Immature natural killer cell (primary cell): ENCODE data around the gene SPECC1L. TPM values are rescaled to one million over a fixed set of nuclear protein-coding genes. Genes with fewer than 3 reads are reported as not detected.
"Not testable (repeated sequence)": the region's sequence is repeated elsewhere in the genome, so short reads cannot be mapped to it uniquely, and the experiment has no call there.

Experiments used
- DNase-seq, 3 donors: peaks; one replicate each; pipeline ENCODE4 v3.0.0; 2022; ENCODE audit warnings: mixed read lengths in 1 of 3
- H3K27ac Mint-ChIP-seq, 6 donors: one replicate each; pipeline ENCODE4 v1.8.0; 2020; ENCODE audit warnings: mixed read lengths in 6 of 6, mild to moderate bottlenecking in 5 of 6, inconsistent platforms in 4 of 6, moderate library complexity in 3 of 6
- H3K27me3 Mint-ChIP-seq, 3 donors: one replicate each; pipeline ENCODE4 v1.8.0; 2020 to 2021; ENCODE audit warnings: low read depth in 3 of 3, mild to moderate bottlenecking in 3 of 3, mixed read lengths in 3 of 3, moderate library complexity in 3 of 3, inconsistent platforms in 1 of 3
- H3K36me3 Mint-ChIP-seq, 3 donors: one replicate each; pipeline ENCODE4 v1.8.0; 2020; ENCODE audit warnings: mixed read lengths in 3 of 3, inconsistent platforms in 2 of 3, mild to moderate bottlenecking in 2 of 3
- H3K4me1 Mint-ChIP-seq, 2 donors: one replicate each; pipeline ENCODE4 v1.8.0; 2020; ENCODE audit warnings: inconsistent platforms in 2 of 2, mild to moderate bottlenecking in 2 of 2, mixed read lengths in 2 of 2, moderate library complexity in 1 of 2
- H3K4me3 Mint-ChIP-seq, 5 donors: one replicate each; pipeline ENCODE4 v1.8.0; 2020; ENCODE audit warnings: mild to moderate bottlenecking in 5 of 5, mixed read lengths in 5 of 5, inconsistent platforms in 3 of 5, moderate library complexity in 3 of 5
- H3K9me3 Mint-ChIP-seq, 6 donors: one replicate each; pipeline ENCODE4 v1.8.0; 2020; ENCODE audit warnings: mild to moderate bottlenecking in 6 of 6, mixed read lengths in 6 of 6, inconsistent platforms in 4 of 6, moderate library complexity in 3 of 6
- polyA plus RNA-seq, 3 donors: library from polyadenylated mRNA; unstranded; fragments of 300-500 nt; fragmentation: Illumina TruSeq; gene quantifications; one replicate each; pipeline ENCODE4 v1.2.3, GENCODE V29; 2021

The SPECC1L gene
- polyA plus RNA-seq, 3 donors from 2014 or later, result 3.0 to 17.6 (median 5.3) TPM

DNA sequence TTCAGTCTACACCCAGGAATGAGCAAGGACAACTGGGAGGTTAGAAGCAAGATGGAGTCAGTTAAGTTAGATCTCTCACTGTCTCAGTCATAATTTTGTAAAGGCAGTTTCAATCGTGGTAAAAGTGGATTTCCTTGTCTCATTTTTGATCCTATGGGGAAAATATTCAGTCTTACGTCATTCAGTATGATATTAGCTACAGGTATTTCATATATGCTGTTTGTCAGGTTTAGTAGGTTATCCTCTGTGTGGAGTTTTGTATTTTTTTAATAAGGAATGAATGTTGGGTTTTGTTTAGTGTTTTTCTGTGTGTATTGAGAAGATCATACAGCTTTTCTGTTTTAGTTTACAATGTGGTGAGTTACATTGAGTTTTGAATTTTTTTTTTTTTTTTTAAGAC, 11.8 kb downstream of the SPECC1L start:
- DNase-seq, result no peak
- Mint-ChIP-seq H3K9me3 (no peaks in the 10 kb centered on the region), H3K36me3 (no peaks in the 10 kb centered on the region), H3K4me3 (no peak overlapping the region), H3K27ac (peak overlapping the region in 1 of 6 donors; percentile 30), H3K27me3 (peaks cover 0 to 2% (median 0%) of the 10 kb centered on the region in 3 donors), H3K4me1 (peaks cover 48 to 77% of the 10 kb centered on the region in 2 donors)

GRCh38 chr22:24284747-24285203, 14.1 kb downstream of the SPECC1L start:
- H3K36me3 Mint-ChIP-seq, result no peaks in the 10 kb centered on the region
- peaks cover 46 to 82% of the 10 kb centered on the region in 2 donors for H3K4me1 Mint-ChIP-seq
- H3K9me3 Mint-ChIP-seq, result no peaks in the 10 kb centered on the region
- H3K27me3 Mint-ChIP-seq, result peaks cover 0 to 2% (median 0%) of the 10 kb centered on the region in 3 donors
- no peak for DNase-seq
- H3K27ac Mint-ChIP-seq, result peak overlapping the region in 4 of 6 donors; percentile 2 to 31 (median 12)
- H3K4me3 Mint-ChIP-seq, result peak overlapping the region in 1 of 5 donors; percentile 30

DNA sequence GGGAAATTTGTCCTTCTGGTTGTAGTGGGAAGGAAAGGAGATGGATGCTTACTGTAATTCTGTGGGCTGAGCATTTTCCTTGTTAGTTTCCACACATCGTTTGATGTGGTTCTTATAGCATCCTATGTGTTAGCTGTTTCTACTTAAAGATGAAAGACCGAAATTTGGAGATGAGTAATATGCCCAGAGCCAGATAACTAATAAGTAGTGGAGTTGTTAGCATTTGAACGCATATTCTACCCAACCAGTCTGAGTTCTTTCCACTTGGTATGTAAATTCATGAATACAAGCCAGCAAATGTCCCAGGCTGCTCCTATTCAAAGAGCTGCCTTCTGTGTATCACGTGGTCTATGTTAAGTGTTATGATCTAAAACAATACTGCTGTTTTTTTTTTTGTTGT, 14.6 kb downstream of the SPECC1L start:
- Mint-ChIP-seq H3K27me3 (peaks cover 0 to 2% (median 0%) of the 10 kb centered on the region in 3 donors), H3K27ac (peak overlapping the region in 2 of 6 donors; percentile 15 to 19), H3K9me3 (no peaks in the 10 kb centered on the region), H3K4me3 (peak overlapping the region in 1 of 5 donors; percentile 5), H3K36me3 (no peaks in the 10 kb centered on the region), H3K4me1 (peaks cover 49 to 83% of the 10 kb centered on the region in 2 donors)
- DNase-seq, result no peak

- not testable (repeated sequence) for DNase-seq, H3K27ac Mint-ChIP-seq, H3K9me3 Mint-ChIP-seq, H3K4me3 Mint-ChIP-seq, H3K36me3 Mint-ChIP-seq, H3K27me3 Mint-ChIP-seq
- peaks cover 41 to 85% of the 10 kb centered on the region in 2 donors for H3K4me1 Mint-ChIP-seq
These were observed 16.6 kb downstream of the SPECC1L start for GRCh38 chr22:24287212-24287611.

GRCh38 chr22:24287801-24288200, 17.2 kb downstream of the SPECC1L start:
- not testable (repeated sequence) for H3K9me3 Mint-ChIP-seq, H3K27me3 Mint-ChIP-seq, H3K4me3 Mint-ChIP-seq, DNase-seq, H3K27ac Mint-ChIP-seq, H3K36me3 Mint-ChIP-seq
- H3K4me1 Mint-ChIP-seq, result peaks cover 38 to 82% of the 10 kb centered on the region in 2 donors

GRCh38 chr22:24289114-24289513, 18.5 kb downstream of the SPECC1L start:
- Mint-ChIP-seq H3K27ac (no peak overlapping the region), H3K4me1 (peaks cover 33 to 72% of the 10 kb centered on the region in 2 donors), H3K27me3 (peaks cover 0 to 2% (median 0%) of the 10 kb centered on the region in 3 donors), H3K4me3 (no peak overlapping the region), H3K36me3 (no peaks in the 10 kb centered on the region), H3K9me3 (no peaks in the 10 kb centered on the region)
- no peak for DNase-seq

DNA sequence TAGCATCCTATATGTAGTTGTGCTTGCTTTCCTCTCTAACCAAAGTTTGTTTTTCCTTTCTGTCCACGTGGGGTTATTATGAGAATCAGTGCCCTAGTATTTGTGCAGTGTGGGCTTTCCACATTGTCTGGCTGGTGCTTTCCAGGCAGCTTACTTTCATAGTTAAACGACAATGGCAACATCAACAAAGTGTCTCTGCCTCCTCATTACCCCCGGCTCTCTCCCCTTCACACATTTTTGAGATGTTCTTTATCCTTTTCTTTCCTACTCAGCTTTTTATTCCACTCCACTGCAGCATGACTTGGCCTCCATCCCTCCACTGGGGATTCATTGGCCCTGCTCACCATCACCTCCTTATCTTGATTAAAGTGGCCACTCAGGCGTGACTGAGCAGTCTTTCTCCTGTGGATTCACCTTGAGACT, 19.1 kb downstream of the SPECC1L start:
- no peaks in the 10 kb centered on the region for H3K9me3 Mint-ChIP-seq

GRCh38 chr22:24290459-24290858, 19.8 kb downstream of the SPECC1L start:
- H3K27me3 Mint-ChIP-seq, result peaks cover 0 to 2% (median 0%) of the 10 kb centered on the region in 3 donors
- no peak overlapping the region for H3K4me3 Mint-ChIP-seq
- DNase-seq, result no peak
- H3K4me1 Mint-ChIP-seq, result peaks cover 24 to 60% of the 10 kb centered on the region in 2 donors
- peak overlapping the region in 2 of 6 donors; percentile 14 to 23 for H3K27ac Mint-ChIP-seq
- no peaks in the 10 kb centered on the region for H3K9me3 Mint-ChIP-seq
- no peaks in the 10 kb centered on the region for H3K36me3 Mint-ChIP-seq

More for the DNA sequence above, 19.1 kb downstream of the SPECC1L start:
- H3K4me3 Mint-ChIP-seq, result no peak overlapping the region
- H3K4me1 Mint-ChIP-seq, result peaks cover 30 to 66% of the 10 kb centered on the region in 2 donors
- no peaks in the 10 kb centered on the region for H3K36me3 Mint-ChIP-seq
- peaks cover 0 to 2% (median 0%) of the 10 kb centered on the region in 3 donors for H3K27me3 Mint-ChIP-seq
- no peak for DNase-seq
- peak overlapping the region in 1 of 6 donors; percentile 14 for H3K27ac Mint-ChIP-seq

DNA sequence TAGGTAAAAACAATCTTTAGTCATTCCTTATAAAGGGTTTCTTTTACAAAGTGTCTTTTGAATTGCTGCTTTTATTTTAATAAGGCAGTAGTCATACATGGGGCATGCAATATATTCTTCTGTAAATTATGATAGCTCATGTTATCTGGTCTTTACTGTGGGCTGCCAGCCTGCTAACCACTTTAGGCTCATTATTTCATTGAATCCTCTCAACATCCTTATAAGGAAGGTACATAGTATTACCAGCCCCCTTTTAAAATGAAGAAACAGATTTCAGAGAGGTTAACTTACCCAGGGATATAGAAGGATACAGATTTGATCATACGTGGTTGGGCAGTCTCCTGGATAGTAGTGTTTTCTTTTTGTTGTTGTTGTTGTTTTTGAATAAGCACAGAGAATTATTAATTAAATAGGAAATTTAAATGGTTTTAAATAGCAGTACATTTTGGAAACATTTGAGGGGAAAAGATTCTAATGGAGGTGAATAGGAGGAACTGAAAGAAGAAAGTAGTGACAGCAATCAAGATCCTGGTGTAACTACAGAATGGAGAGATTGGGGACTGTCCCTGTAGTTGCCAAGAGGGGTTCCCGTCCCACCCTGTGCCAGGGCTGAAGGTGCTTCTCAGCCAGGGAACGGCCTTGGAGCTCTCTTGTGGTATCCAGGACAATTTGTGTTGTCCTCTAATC, 21.0 kb downstream of the SPECC1L start:
- Mint-ChIP-seq H3K9me3 (no peaks in the 10 kb centered on the region), H3K27ac (peak overlapping the region in 1 of 6 donors; percentile 10), H3K4me3 (no peak overlapping the region), H3K36me3 (no peaks in the 10 kb centered on the region), H3K4me1 (peaks cover 20 to 57% of the 10 kb centered on the region in 2 donors), H3K27me3 (peaks cover 0 to 2% (median 0%) of the 10 kb centered on the region in 3 donors)
- no peak for DNase-seq

GRCh38 chr22:24292202-24292830, 21.7 kb downstream of the SPECC1L start:
- peak overlapping the region in 1 of 6 donors; percentile 10 for H3K27ac Mint-ChIP-seq
- not testable (repeated sequence) for DNase-seq, H3K4me3 Mint-ChIP-seq, H3K9me3 Mint-ChIP-seq, H3K36me3 Mint-ChIP-seq, H3K27me3 Mint-ChIP-seq
- peaks cover 20 to 52% of the 10 kb centered on the region in 2 donors for H3K4me1 Mint-ChIP-seq

DNA sequence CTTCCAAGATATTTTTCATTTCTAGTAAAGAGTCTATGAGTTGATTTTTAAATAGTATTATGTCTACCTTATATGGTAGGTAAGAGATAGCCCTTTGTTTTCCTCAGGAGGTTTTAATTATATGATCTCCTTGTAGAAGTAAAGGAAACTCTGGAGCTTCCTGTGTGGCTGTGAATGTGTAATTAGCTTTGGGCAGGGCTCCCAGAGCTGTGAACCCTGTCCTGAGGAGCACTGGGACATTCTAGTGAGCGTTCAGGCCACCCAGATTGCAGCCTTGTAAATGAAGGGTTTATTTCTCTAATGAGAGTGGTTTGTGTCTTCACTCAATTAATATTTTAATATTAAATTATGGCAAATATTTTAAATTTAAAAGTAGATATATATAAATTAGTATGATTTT, 24.3 kb downstream of the SPECC1L start:
- H3K4me3 Mint-ChIP-seq, result not testable (repeated sequence)

DNA sequence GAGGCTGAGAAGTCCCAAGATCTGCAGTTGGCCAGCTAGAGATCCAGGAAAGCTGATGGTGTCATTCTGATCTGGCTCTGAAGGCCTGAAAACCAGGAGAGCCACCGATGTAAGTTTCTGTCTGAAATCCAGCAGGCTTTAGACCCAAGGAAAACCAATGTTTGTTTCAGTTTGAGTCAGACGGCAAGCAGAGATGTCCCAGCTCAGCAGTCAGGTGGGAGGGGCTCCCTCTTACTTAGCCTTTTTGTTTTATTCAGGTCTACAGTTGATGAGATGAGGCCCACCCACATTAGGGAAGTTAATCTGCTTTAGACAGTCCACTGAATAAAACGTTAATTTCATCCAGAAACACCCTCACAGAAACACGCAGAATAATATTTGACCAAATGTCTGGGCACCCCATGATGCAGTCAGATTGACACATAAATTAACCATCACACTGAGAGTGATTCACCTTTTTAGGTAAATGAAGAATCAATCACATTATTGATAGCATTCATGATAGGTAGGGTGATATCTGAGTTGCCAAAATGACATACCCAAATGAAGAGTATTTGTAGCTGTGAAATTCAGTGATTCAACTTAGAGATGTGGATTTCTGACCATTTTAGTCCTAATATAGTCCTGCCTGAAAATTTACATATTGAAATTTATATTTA, 28.0 kb downstream of the SPECC1L start:
- DNase-seq, H3K9me3 Mint-ChIP-seq, H3K4me3 Mint-ChIP-seq, H3K27ac Mint-ChIP-seq, H3K27me3 Mint-ChIP-seq, H3K36me3 Mint-ChIP-seq: not testable (repeated sequence)
- peaks cover 29 to 48% of the 10 kb centered on the region in 2 donors for H3K4me1 Mint-ChIP-seq

More for the DNA sequence above, 24.3 kb downstream of the SPECC1L start:
- not testable (repeated sequence) for H3K27ac Mint-ChIP-seq, H3K9me3 Mint-ChIP-seq, H3K27me3 Mint-ChIP-seq, DNase-seq, H3K36me3 Mint-ChIP-seq
- peaks cover 20 to 47% of the 10 kb centered on the region in 2 donors for H3K4me1 Mint-ChIP-seq

- H3K9me3 Mint-ChIP-seq, H3K36me3 Mint-ChIP-seq, DNase-seq, H3K4me3 Mint-ChIP-seq, H3K27me3 Mint-ChIP-seq: not testable (repeated sequence)
- peak overlapping the region in 2 of 6 donors; percentile 64 to 75 for H3K27ac Mint-ChIP-seq
- H3K4me1 Mint-ChIP-seq, result peaks cover 45 to 65% of the 10 kb centered on the region in 2 donors
These were observed 29.9 kb downstream of the SPECC1L start for GRCh38 chr22:24300522-24300921.

GRCh38 chr22:24302591-24302990, 32.0 kb downstream of the SPECC1L start:
- H3K27ac Mint-ChIP-seq, result peak overlapping the region in 5 of 6 donors; percentile 14 to 79 (median 41)

More at GRCh38 chr22:24302591-24302990, 32.0 kb downstream of the SPECC1L start:
- peaks cover 48 to 69% of the 10 kb centered on the region in 2 donors for H3K4me1 Mint-ChIP-seq
- peaks cover 6 to 11% (median 9%) of the 10 kb centered on the region in 3 donors for H3K36me3 Mint-ChIP-seq
- no peak overlapping the region for H3K4me3 Mint-ChIP-seq
- no peaks in the 10 kb centered on the region for H3K9me3 Mint-ChIP-seq
- no peaks in the 10 kb centered on the region for H3K27me3 Mint-ChIP-seq
- DNase-seq, result no peak
